OCI-LY7 (cell line): Measurements from ENCODE around the gene KRTAP5-8.

Experiments
- CTCF ChIP-seq: fragments of 200-600 bp; sonication (generic); conservative IDR thresholded peaks from 2 replicates; pipeline ENCODE4 v1.5.1; 2014; ENCODE audit warnings: mild to moderate bottlenecking, antibody characterized with exemption, low read length, moderate library complexity, mixed read lengths
- EZH2phosphoT487 ChIP-seq: fragments of 200-600 bp; sonication (generic); IDR thresholded peaks from 2 replicates; pipeline ENCODE4 v1.6.1; 2018; ENCODE audit warnings: low read depth, borderline replicate concordance, mild to moderate bottlenecking, mixed run types, antibody characterized with exemption, low read length, moderate library complexity, mixed read lengths

GRCh38 chr11:71572811-71573210, 35.0 kb downstream of the KRTAP5-8 start:
- TF ChIP-seq CTCF (no peak), EZH2phosphoT487 (no peak)
